Neural progenitor cell (in vitro differentiated cells): ENCODE measurements around the gene LHFPL2. TPM values are rescaled to one million over a fixed set of nuclear protein-coding genes. Genes with fewer than 3 reads are reported as not detected.
A peak's percentile ranks its signal among the peaks of the same experiment; 100 is the strongest.

Experiments used
- DNase-seq: peaks from one replicate; pipeline ENCODE4 v3.0.0-alpha.2; 2016; ENCODE audit warnings: low spot score
- H2AFZ ChIP-seq: fragments of 200-600 bp; sonication (generic); replicated peaks from 2 replicates; pipeline ENCODE4 v1.6.1; 2016; ENCODE audit warnings: antibody characterized with exemption
- H3F3A ChIP-seq: fragments of 200-600 bp; sonication (generic); 2 replicates; pipeline ENCODE4 v1.6.1; 2016; ENCODE audit warnings: antibody characterized with exemption, low read depth
- H3K27ac ChIP-seq: fragments of 200-600 bp; sonication (generic); 2 replicates; pipeline ENCODE4 v1.5.1; 2016; ENCODE audit warnings: mild to moderate bottlenecking
- H3K27me3 ChIP-seq: fragments of 200-600 bp; sonication (generic); 2 replicates; pipeline ENCODE4 v1.6.1; 2016; ENCODE audit warnings: mild to moderate bottlenecking, moderate library complexity
- H3K36me3 ChIP-seq: fragments of 200-600 bp; sonication (generic); 2 replicates; pipeline ENCODE4 v1.5.1; 2016
- H3K4me1 ChIP-seq: fragments of 200-600 bp; sonication (generic); 2 replicates; pipeline ENCODE4 v1.6.1; 2016; ENCODE audit warnings: mixed run types
- H3K4me2 ChIP-seq: fragments of 200-600 bp; sonication (generic); 2 replicates; pipeline ENCODE4 v1.6.1; 2016
- H3K4me3 ChIP-seq: fragments of 200-600 bp; sonication (generic); 2 replicates; pipeline ENCODE4 v1.5.1; 2016
- H3K79me2 ChIP-seq: fragments of 200-600 bp; sonication (generic); 2 replicates; pipeline ENCODE4 v1.6.1; 2016; ENCODE audit warnings: low read depth
- H3K9ac ChIP-seq: fragments of 200-600 bp; sonication (generic); 2 replicates; pipeline ENCODE4 v1.6.1; 2016
- H3K9me3 ChIP-seq: fragments of 200-600 bp; sonication (generic); 2 replicates; pipeline ENCODE4 v1.5.1; 2016; ENCODE audit warnings: low read depth
- H4K20me1 ChIP-seq: fragments of 200-600 bp; sonication (generic); 2 replicates; pipeline ENCODE4 v1.6.1; 2016; ENCODE audit warnings: low read depth
- H3K27ac Mint-ChIP-seq: 3 replicates; pipeline ENCODE4 v1.8.0; 2021; ENCODE audit warnings: mixed read lengths
- H3K27me3 Mint-ChIP-seq: 2 replicates; pipeline ENCODE4 v1.8.0; 2022; ENCODE audit warnings: low read depth, mild to moderate bottlenecking, inconsistent platforms, moderate library complexity, mixed read lengths; ENCODE audit not compliant: insufficient read depth
- H3K36me3 Mint-ChIP-seq: 3 replicates; pipeline ENCODE4 v1.8.0; 2021; ENCODE audit warnings: mixed read lengths
- H3K4me1 Mint-ChIP-seq: 3 replicates; pipeline ENCODE4 v1.8.0; 2021; ENCODE audit warnings: mixed read lengths
- H3K4me3 Mint-ChIP-seq: 3 replicates; pipeline ENCODE4 v1.8.0; 2021; ENCODE audit warnings: mild to moderate bottlenecking, moderate library complexity, mixed read lengths
- H3K9me3 Mint-ChIP-seq: 3 replicates; pipeline ENCODE4 v1.8.0; 2020; ENCODE audit warnings: mixed read lengths
- CTCF ChIP-seq: fragments of 200-600 bp; sonication (generic); IDR thresholded peaks from 2 replicates; pipeline ENCODE4 v1.5.1; 2017; ENCODE audit warnings: antibody characterized with exemption, mild to moderate bottlenecking
- EZH2 ChIP-seq: fragments of 200-600 bp; sonication (generic); IDR thresholded peaks from 2 replicates; pipeline ENCODE4 v1.6.1; 2017; ENCODE audit warnings: antibody characterized with exemption, mild to moderate bottlenecking, moderate library complexity
- EZH2phosphoT487 ChIP-seq: fragments of 200-600 bp; sonication (generic); IDR thresholded peaks from 2 replicates; pipeline ENCODE4 v1.6.1; 2017; ENCODE audit warnings: antibody characterized with exemption
- total RNA-seq: library from RNA; depleted of rRNA; stranded (reverse); fragments of >200 nt; gene quantifications from 2 replicates; pipeline ENCODE4 v1.2.3, GENCODE V29; 2015; ENCODE audit warnings: low replicate concordance

Gene LHFPL2
- total RNA-seq, 1 donor from 2014 or later = 21.1 TPM

GRCh38 chr5:78562714-78563330 is 85.8 kb downstream of the LHFPL2 start:
- Mint-ChIP-seq H3K36me3 (peaks cover 7% of the 10 kb centered on the region), H3K27ac (peak overlapping the region; percentile 52), H3K9me3 (no peaks in the 10 kb centered on the region), H3K27me3 (no peaks in the 10 kb centered on the region), H3K4me1 (peaks cover 8% of the 10 kb centered on the region), H3K4me3 (no peak overlapping the region)
- TF ChIP-seq CTCF (no peak), EZH2 (no peak), EZH2phosphoT487 (no peak)
- Histone ChIP-seq H3K27ac (no peak overlapping the region), H3F3A (no peaks in the 10 kb centered on the region), H4K20me1 (peaks cover 5% of the 10 kb centered on the region), H3K4me2 (no peak overlapping the region), H3K9ac (no peak overlapping the region), H3K9me3 (no peaks in the 10 kb centered on the region), H3K4me3 (no peak overlapping the region), H3K4me1 (peaks cover under 1% of the 10 kb centered on the region), H3K27me3 (no peaks in the 10 kb centered on the region), H3K79me2 (peaks cover 10% of the 10 kb centered on the region), H2AFZ (no peak overlapping the region), H3K36me3 (no peaks in the 10 kb centered on the region)
- DNase-seq = no peak

GRCh38 chr5:78562001-78562400 is 86.6 kb downstream of the LHFPL2 start:
- DNase-seq = no peak
- Histone ChIP-seq H3K4me2 (no peak overlapping the region), H3K9ac (no peak overlapping the region), H3K27me3 (no peaks in the 10 kb centered on the region), H3K79me2 (peaks cover 10% of the 10 kb centered on the region), H3K27ac (no peak overlapping the region), H3K36me3 (no peaks in the 10 kb centered on the region), H3K9me3 (no peaks in the 10 kb centered on the region), H2AFZ (no peak overlapping the region), H4K20me1 (peaks cover 5% of the 10 kb centered on the region), H3F3A (no peaks in the 10 kb centered on the region), H3K4me3 (no peak overlapping the region), H3K4me1 (no peaks in the 10 kb centered on the region)
- Mint-ChIP-seq H3K9me3 (no peaks in the 10 kb centered on the region), H3K27me3 (no peaks in the 10 kb centered on the region), H3K27ac (peak overlapping the region; percentile 50), H3K4me3 (no peak overlapping the region), H3K36me3 (peaks cover 7% of the 10 kb centered on the region), H3K4me1 (peaks cover 3% of the 10 kb centered on the region)
- no peak for TF ChIP-seq EZH2phosphoT487

GRCh38 chr5:78561261-78561660 is 87.3 kb downstream of the LHFPL2 start:
- no peak for DNase-seq
- H3K9ac ChIP-seq = no peak overlapping the region
- H4K20me1 ChIP-seq = peaks cover 5% of the 10 kb centered on the region
- no peak overlapping the region for H2AFZ ChIP-seq
- H3K4me1 ChIP-seq = no peaks in the 10 kb centered on the region
- TF ChIP-seq EZH2phosphoT487 (no peak), EZH2 (no peak), CTCF (no peak)
- H3F3A ChIP-seq = no peaks in the 10 kb centered on the region
- H3K79me2 ChIP-seq = peaks cover 3% of the 10 kb centered on the region
- Mint-ChIP-seq H3K4me3 (no peak overlapping the region), H3K4me1 (peaks cover 3% of the 10 kb centered on the region), H3K27ac (no peak overlapping the region), H3K27me3 (no peaks in the 10 kb centered on the region), H3K36me3 (peaks cover 7% of the 10 kb centered on the region), H3K9me3 (no peaks in the 10 kb centered on the region)
- no peak overlapping the region for H3K4me3 ChIP-seq
- H3K27me3 ChIP-seq = no peaks in the 10 kb centered on the region
- H3K9me3 ChIP-seq = no peaks in the 10 kb centered on the region
- H3K4me2 ChIP-seq = no peak overlapping the region
- no peak overlapping the region for H3K27ac ChIP-seq
- no peaks in the 10 kb centered on the region for H3K36me3 ChIP-seq

- Histone ChIP-seq H3K27ac (no peak overlapping the region), H3K36me3 (no peaks in the 10 kb centered on the region), H3K4me2 (no peak overlapping the region), H3F3A (no peaks in the 10 kb centered on the region), H3K4me3 (no peak overlapping the region), H3K9me3 (no peaks in the 10 kb centered on the region), H2AFZ (no peak overlapping the region), H3K79me2 (peaks cover 2% of the 10 kb centered on the region), H4K20me1 (peaks cover 5% of the 10 kb centered on the region), H3K27me3 (no peaks in the 10 kb centered on the region), H3K9ac (no peak overlapping the region), H3K4me1 (no peaks in the 10 kb centered on the region)
- H3K27ac Mint-ChIP-seq = no peak overlapping the region
- no peak for TF ChIP-seq EZH2
- TF ChIP-seq CTCF = no peak
- no peak for TF ChIP-seq EZH2phosphoT487
- H3K36me3 Mint-ChIP-seq = peaks cover 7% of the 10 kb centered on the region
- no peak for DNase-seq
- no peaks in the 10 kb centered on the region for H3K27me3 Mint-ChIP-seq
- peaks cover 3% of the 10 kb centered on the region for H3K4me1 Mint-ChIP-seq
- no peak overlapping the region for H3K4me3 Mint-ChIP-seq
- H3K9me3 Mint-ChIP-seq = no peaks in the 10 kb centered on the region
These were observed 88.3 kb downstream of the LHFPL2 start for GRCh38 chr5:78560000-78560855.
